ENCODE results near the gene POLR1E.

DNA sequence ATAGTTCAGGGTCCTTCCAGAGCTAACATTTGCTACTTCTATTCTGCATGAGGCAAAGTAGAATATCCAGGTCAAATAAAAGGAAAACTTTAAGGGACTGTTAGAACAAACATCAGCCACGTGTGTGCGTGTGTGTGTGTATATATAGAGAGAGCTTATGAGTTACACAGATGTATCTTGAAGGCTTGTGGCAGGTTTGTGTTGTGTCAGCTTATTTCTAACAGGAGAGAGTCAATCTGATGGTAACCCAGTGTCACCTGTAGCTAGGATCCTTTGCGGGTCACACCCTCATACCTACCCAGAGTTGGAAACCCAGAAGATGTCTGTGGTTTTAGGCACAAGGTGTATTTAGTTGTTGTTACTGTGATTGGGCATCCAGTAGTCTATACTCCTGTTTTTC is 12.7 kb downstream of the POLR1E start:
- TF ChIP-seq POLR2A (IDR thresholded peaks at IDR 0.05; ENCODE audit: low read depth, low read length) (no peak), POLR2AphosphoS5 (IDR thresholded peaks at IDR 0.05; ENCODE audit: low read depth, low read length) (no peak), SPI1 (IDR thresholded peaks at IDR 0.05; ENCODE audit: low read depth, low read length) (no peak)

All from GM12891 (cell line).